Activated T-helper 17 cell treated with anti-CD3 and anti-CD28 coated beads, Interleukin-2, amount 50 U/mL, for 72 hours (primary cell): ENCODE results near the gene DCAF11. TPM values are rescaled to one million over a fixed set of nuclear protein-coding genes. Genes with fewer than 3 reads are reported as not detected.

Experiments used
- ATAC-seq: fragments of 150-1000 bp; cut with Tn5 transposase; replicated peaks from 2 replicates; pipeline ENCODE4 v1.10.0; 2021; ENCODE audit warnings: mild to moderate bottlenecking, moderate library complexity
- H3K27ac Mint-ChIP-seq: one replicate; pipeline ENCODE4 v1.8.0; 2022; ENCODE audit warnings: mixed read lengths
- H3K27me3 Mint-ChIP-seq: one replicate; pipeline ENCODE4 v1.8.0; 2022; ENCODE audit warnings: mixed read lengths
- H3K36me3 Mint-ChIP-seq: one replicate; pipeline ENCODE4 v1.8.0; 2022; ENCODE audit warnings: low read depth, mild to moderate bottlenecking, mixed read lengths
- H3K4me1 Mint-ChIP-seq: one replicate; pipeline ENCODE4 v1.8.0; 2022; ENCODE audit warnings: mixed read lengths
- H3K4me3 Mint-ChIP-seq: one replicate; pipeline ENCODE4 v1.8.0; 2022; ENCODE audit warnings: mild to moderate bottlenecking, mixed read lengths
- H3K9me3 Mint-ChIP-seq: one replicate; pipeline ENCODE4 v1.8.0; 2022; ENCODE audit warnings: mixed read lengths
- total RNA-seq, 2 donors: library from RNA; stranded (reverse); gene quantifications; one replicate each; pipeline ENCODE4 v1.2.3, GENCODE V29; 2022

DCAF11 gene
- 10 to 100 TPM; 72.4 to 94.8 TPM for total RNA-seq

- peak within 1 kb of the TSS; percentile 100 for H3K4me3 Mint-ChIP-seq
- no peaks in the 10 kb centered on the region for H3K27me3 Mint-ChIP-seq
- peak within 1 kb of the TSS; percentile 98 for H3K27ac Mint-ChIP-seq
- peaks cover 24% of the 10 kb centered on the region for H3K4me1 Mint-ChIP-seq
- H3K36me3 Mint-ChIP-seq = peaks cover 54% of the 10 kb centered on the region
- H3K9me3 Mint-ChIP-seq = no peaks in the 10 kb centered on the region
- ATAC-seq = peak; percentile 90
These were observed at the start of gene DCAF11, which contains the start of gene NRL for GRCh38 chr14:24114532-24115421. Gene DCAF11, plus strand, starts transcription at chr14:24114777. Its CDS starts 818 bp downstream, at chr14:24115595. Gene NRL, minus strand, starts transcription at chr14:24114949. Its CDS starts 32,101 bp downstream, at chr14:24082848.

- Mint-ChIP-seq H3K27ac (no peak overlapping the region), H3K27me3 (peaks cover 5% of the 10 kb centered on the region), H3K4me1 (no peaks in the 10 kb centered on the region), H3K36me3 (no peaks in the 10 kb centered on the region), H3K4me3 (no peak overlapping the region), H3K9me3 (no peaks in the 10 kb centered on the region)
- ATAC-seq = no peak
These were observed 49.7 kb upstream of the DCAF11 start for GRCh38 chr14:24064856-24065255.

GRCh38 chr14:24065408-24065807 is 49.2 kb upstream of the DCAF11 start:
- Mint-ChIP-seq H3K4me1 (peaks cover 2% of the 10 kb centered on the region), H3K36me3 (no peaks in the 10 kb centered on the region), H3K27me3 (peaks cover 5% of the 10 kb centered on the region), H3K4me3 (no peak overlapping the region), H3K27ac (no peak overlapping the region), H3K9me3 (no peaks in the 10 kb centered on the region)
- ATAC-seq = no peak

GRCh38 chr14:24066496-24067132 is 48.0 kb upstream of the DCAF11 start:
- Mint-ChIP-seq H3K4me3 (no peak overlapping the region), H3K27ac (no peak overlapping the region), H3K4me1 (peaks cover 11% of the 10 kb centered on the region), H3K36me3 (no peaks in the 10 kb centered on the region), H3K9me3 (no peaks in the 10 kb centered on the region), H3K27me3 (peaks cover 10% of the 10 kb centered on the region)
- ATAC-seq = no peak

- Mint-ChIP-seq H3K27me3 (peaks cover 10% of the 10 kb centered on the region), H3K9me3 (no peaks in the 10 kb centered on the region), H3K4me3 (no peak overlapping the region), H3K4me1 (peaks cover 11% of the 10 kb centered on the region), H3K36me3 (no peaks in the 10 kb centered on the region), H3K27ac (no peak overlapping the region)
- no peak for ATAC-seq
These were observed 47.2 kb upstream of the DCAF11 start for GRCh38 chr14:24067133-24068082.

- no peaks in the 10 kb centered on the region for H3K36me3 Mint-ChIP-seq
- no peak for ATAC-seq
- no peak overlapping the region for H3K27ac Mint-ChIP-seq
- peaks cover 11% of the 10 kb centered on the region for H3K4me1 Mint-ChIP-seq
- H3K27me3 Mint-ChIP-seq = peaks cover 10% of the 10 kb centered on the region
- no peaks in the 10 kb centered on the region for H3K9me3 Mint-ChIP-seq
- H3K4me3 Mint-ChIP-seq = no peak overlapping the region
These were observed 45.7 kb upstream of the DCAF11 start for GRCh38 chr14:24068711-24069410.

GRCh38 chr14:24069411-24069735 is 45.2 kb upstream of the DCAF11 start:
- peaks cover 11% of the 10 kb centered on the region for H3K4me1 Mint-ChIP-seq
- no peaks in the 10 kb centered on the region for H3K36me3 Mint-ChIP-seq
- H3K4me3 Mint-ChIP-seq = no peak overlapping the region
- ATAC-seq = no peak
- H3K27me3 Mint-ChIP-seq = peaks cover 10% of the 10 kb centered on the region
- H3K27ac Mint-ChIP-seq = no peak overlapping the region
- H3K9me3 Mint-ChIP-seq = no peaks in the 10 kb centered on the region

DNA sequence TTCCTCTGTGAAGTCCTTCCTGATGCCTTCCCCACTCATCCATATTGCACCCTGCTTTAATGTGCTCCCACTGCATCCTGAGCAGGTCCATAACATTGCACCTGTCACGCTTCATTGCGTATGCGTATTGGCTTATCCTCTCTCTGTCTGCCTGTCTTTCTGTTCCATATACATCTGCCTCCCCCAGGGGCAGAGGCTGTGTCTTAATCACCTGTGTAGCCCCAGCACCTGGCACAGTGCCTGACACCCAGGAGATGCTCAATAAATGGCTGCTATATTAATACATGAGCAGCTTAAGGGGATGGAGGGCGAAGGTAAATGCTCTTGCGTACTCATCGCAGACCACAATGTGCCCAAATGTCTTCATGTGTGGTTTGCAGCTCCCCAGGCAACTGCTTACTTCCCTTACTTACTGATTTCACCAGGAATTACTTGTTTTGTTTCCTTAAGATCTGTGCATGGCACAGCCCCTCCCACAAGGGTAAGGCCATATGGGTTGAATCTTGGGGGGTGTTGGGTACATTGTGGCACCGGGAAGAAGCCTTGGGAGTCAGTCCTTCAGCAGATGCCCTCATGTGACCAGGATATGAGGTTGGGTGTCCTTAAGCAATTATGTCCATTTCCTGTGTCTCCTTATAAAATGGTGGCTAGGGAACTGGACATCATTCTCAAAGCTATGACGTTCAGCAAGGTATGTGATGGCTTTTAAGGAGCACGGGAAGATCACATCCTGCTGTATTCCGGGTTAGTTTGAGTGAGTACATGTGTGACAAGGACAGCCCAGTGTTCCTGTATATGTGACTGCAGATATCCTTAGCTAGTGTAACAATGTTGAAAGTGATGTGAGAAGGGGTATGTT is 44.1 kb upstream of the DCAF11 start:
- H3K27me3 Mint-ChIP-seq = peaks cover 10% of the 10 kb centered on the region
- H3K4me3 Mint-ChIP-seq = peak overlapping the region; percentile 7
- peaks cover 11% of the 10 kb centered on the region for H3K4me1 Mint-ChIP-seq
- no peaks in the 10 kb centered on the region for H3K9me3 Mint-ChIP-seq
- H3K27ac Mint-ChIP-seq = peak overlapping the region; percentile 47
- ATAC-seq = no peak
- H3K36me3 Mint-ChIP-seq = no peaks in the 10 kb centered on the region

GRCh38 chr14:24071144-24071697 is 43.4 kb upstream of the DCAF11 start, which contains the start of gene CPNE6:
Gene CPNE6, plus strand, starts transcription at chr14:24071562. Its CDS starts 1,375 bp downstream, at chr14:24072937.
- Mint-ChIP-seq H3K27me3 (peaks cover 10% of the 10 kb centered on the region), H3K9me3 (no peaks in the 10 kb centered on the region), H3K4me1 (peaks cover 11% of the 10 kb centered on the region), H3K4me3 (peak within 1 kb of the TSS; percentile 7), H3K27ac (peak within 1 kb of the TSS; percentile 47), H3K36me3 (no peaks in the 10 kb centered on the region)
- ATAC-seq = peak; percentile 92

DNA sequence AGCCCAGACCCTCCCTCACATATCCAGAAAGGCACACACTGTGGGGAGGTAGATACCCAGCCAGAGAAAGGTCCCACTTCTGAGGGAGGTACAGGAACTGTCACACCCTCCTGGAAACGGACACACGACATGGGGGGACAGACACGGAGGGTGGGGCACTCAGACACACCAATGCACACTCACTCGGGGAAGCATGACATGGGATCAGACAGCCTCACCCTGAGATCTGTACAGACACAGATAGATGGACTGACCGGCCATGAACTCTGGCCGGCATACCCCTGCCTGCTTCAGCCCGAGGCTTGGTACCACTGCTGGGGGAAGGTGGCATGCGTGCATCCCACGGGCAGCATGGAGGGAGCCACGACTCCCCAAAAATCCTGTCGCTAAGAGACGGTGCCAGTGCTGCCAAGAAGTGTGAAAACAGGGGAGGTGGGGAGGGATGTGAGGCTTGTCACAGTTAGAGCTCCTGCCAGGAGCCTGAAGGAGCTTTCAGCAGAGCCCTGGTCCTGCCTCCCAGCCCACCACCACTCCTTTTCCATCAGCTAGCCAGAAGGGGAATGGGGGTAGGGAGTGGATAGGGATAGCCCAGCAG is 42.6 kb upstream of the DCAF11 start:
- H3K4me1 Mint-ChIP-seq = peaks cover 11% of the 10 kb centered on the region
- no peaks in the 10 kb centered on the region for H3K36me3 Mint-ChIP-seq
- peaks cover 10% of the 10 kb centered on the region for H3K27me3 Mint-ChIP-seq
- H3K27ac Mint-ChIP-seq = no peak overlapping the region
- no peak overlapping the region for H3K4me3 Mint-ChIP-seq
- no peak for ATAC-seq
- H3K9me3 Mint-ChIP-seq = no peaks in the 10 kb centered on the region

DNA sequence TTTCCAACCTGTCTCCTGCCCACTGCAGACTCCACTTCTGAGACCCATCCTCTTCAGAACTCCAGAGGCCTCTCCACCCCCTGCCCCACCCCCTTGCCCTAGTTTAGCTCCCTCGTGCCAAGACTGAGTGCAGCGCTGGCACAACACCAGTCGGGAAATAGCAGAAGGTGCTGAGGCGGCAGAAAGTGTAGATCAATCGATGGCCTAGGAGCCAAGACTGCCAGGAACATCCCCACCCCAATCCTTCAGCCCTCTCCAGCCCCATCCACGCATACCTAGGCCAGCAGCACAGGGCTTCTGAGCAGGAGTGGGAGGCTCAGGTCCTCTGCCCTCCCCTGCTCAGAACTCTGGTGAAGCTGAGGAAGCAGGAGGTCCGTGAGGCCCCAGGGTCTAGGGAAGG is 42.1 kb upstream of the DCAF11 start:
- Mint-ChIP-seq H3K4me1 (peaks cover 11% of the 10 kb centered on the region), H3K27me3 (peaks cover 10% of the 10 kb centered on the region), H3K27ac (no peak overlapping the region), H3K9me3 (no peaks in the 10 kb centered on the region), H3K36me3 (no peaks in the 10 kb centered on the region), H3K4me3 (no peak overlapping the region)
- no peak for ATAC-seq
